SJCRH30 (cell line): Measurements from ENCODE around the gene ZNF581. TPM values are rescaled to one million over a fixed set of nuclear protein-coding genes. Genes with fewer than 3 reads are reported as not detected.

Experiments
- DNase-seq, 2 experiments: peaks; one replicate each; pipeline ENCODE4 v3.0.0-alpha.2; 2015 to 2020
- H3K27ac ChIP-seq: fragments of 250-450 bp; sonication (Bioruptor Pico); 2 replicates; pipeline ENCODE4 v1.5.1; 2020; ENCODE audit warnings: mild to moderate bottlenecking, moderate library complexity
- H3K27me3 ChIP-seq: fragments of 250-450 bp; sonication (Bioruptor Pico); 2 replicates; pipeline ENCODE4 v1.5.1; 2020; ENCODE audit warnings: mild to moderate bottlenecking, moderate library complexity
- H3K36me3 ChIP-seq: fragments of 250-450 bp; sonication (Bioruptor Pico); 2 replicates; pipeline ENCODE4 v1.5.1; 2020; ENCODE audit warnings: mild to moderate bottlenecking, moderate library complexity
- H3K4me1 ChIP-seq: fragments of 250-450 bp; sonication (Bioruptor Pico); 2 replicates; pipeline ENCODE4 v1.5.1; 2020; ENCODE audit warnings: mild to moderate bottlenecking, moderate library complexity
- H3K4me3 ChIP-seq: fragments of 250-450 bp; sonication (Bioruptor Pico); 2 replicates; pipeline ENCODE4 v1.5.1; 2020; ENCODE audit warnings: mild to moderate bottlenecking, moderate library complexity
- H3K9me3 ChIP-seq: fragments of 250-450 bp; sonication (Bioruptor Pico); replicated peaks from 2 replicates; pipeline ENCODE4 v1.5.1; 2020; ENCODE audit warnings: mild to moderate bottlenecking, moderate library complexity
- total RNA-seq: library from RNA; depleted of rRNA; stranded (reverse); fragments of >200 nt; shearing (Covaris generic); gene quantifications from 2 replicates; pipeline ENCODE4 v1.2.3, GENCODE V29; 2014

The ZNF581 gene
- total RNA-seq, 1 experiment from 2014 or later, result 17.9 TPM

DNA sequence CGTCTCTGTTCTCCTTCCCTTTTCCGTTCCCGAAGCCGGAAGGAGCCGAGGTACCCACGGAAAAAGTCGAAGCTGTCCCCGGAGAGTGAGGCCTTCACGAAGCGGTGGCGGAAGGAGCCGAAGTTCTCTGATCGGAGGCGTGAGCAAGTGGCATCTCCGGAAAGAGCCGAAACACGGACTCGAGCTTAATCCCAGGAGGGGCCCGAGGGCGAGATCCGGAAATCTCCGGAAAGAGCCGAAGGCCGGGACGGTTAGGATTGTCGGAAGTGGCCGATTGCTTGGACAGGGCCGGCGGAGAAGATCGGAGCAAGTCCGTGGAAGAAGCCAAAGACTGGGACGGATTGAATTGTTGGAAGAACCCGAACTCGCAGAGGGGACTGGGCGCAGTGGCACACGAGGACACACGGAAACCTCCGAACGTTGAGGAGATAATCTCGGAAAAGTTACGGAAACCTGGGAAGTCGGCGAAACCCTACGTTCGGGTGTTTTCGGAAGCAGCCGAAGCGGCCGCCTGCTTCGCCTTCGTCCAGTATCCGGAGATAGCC is 10.9 kb downstream of the ZNF581 start:
- Histone ChIP-seq H3K9me3 (no peaks in the 10 kb centered on the region), H3K36me3 (peaks cover 9% of the 10 kb centered on the region; the same call in 1 of the 2 replicates), H3K4me1 (0 out of 2 replicates have a peak, but pooled peaks cover 5% of the 10 kb centered on the region), H3K4me3 (peak overlapping the region; percentile 87), H3K27ac (peak overlapping the region; percentile 98), H3K27me3 (no peaks in the 10 kb centered on the region)
- DNase-seq, result peak; percentile 99

DNA sequence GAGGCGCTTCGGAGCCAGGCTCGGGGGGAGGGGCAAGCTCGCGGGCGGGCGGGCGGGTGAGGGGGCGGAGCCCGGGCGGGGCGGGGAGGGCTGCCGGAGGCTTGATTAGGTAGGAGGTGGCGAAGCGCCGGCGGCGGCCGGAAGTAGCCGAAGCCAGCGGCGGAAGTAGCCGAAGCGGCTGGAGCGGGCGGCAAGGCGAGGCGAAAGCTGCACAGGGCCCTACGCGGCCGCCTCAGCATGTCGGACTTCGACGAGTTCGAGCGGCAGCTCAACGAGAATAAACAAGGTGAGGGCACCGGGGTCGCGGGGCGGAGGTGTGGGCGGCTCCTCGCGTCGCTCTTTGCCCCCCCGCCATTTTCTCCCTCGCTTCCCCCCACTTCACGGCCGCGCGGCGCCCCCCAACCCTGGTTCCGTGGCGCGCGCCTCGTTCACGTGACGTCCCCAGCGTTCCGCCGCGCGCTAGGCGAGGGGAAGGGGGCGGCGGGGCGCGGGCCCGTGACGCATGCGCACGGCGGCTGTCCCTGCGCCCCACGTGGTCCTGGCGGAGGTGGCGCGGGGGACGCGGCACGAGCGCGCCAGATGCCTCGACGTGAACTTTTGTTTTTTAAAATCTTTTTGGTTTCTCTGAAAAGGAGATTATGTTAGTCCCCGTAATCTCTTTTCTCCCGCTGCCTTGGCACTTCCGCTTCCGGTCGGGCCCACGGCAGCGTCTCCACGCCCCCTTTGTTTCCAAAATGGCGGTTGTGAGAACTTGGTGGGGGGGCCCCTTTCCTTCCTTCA is 11.6 kb downstream of the ZNF581 start, which contains the start of gene U2AF2:
TSS of gene U2AF2 (plus strand) at position 168 of the 780 bp plus-strand sequence. CDS start at position 238, 70 bp downstream.
- Histone ChIP-seq H3K36me3 (peaks cover 14% of the 10 kb centered on the region; the same call in 1 of the 2 replicates), H3K9me3 (no peaks in the 10 kb centered on the region), H3K4me3 (peak within 1 kb of the TSS; percentile 87), H3K27me3 (no peaks in the 10 kb centered on the region), H3K27ac (peak within 1 kb of the TSS; percentile 98), H3K4me1 (0 out of 2 replicates have a peak, but pooled peaks cover 5% of the 10 kb centered on the region)
- peak; percentile 94 to 95 for DNase-seq

DNA sequence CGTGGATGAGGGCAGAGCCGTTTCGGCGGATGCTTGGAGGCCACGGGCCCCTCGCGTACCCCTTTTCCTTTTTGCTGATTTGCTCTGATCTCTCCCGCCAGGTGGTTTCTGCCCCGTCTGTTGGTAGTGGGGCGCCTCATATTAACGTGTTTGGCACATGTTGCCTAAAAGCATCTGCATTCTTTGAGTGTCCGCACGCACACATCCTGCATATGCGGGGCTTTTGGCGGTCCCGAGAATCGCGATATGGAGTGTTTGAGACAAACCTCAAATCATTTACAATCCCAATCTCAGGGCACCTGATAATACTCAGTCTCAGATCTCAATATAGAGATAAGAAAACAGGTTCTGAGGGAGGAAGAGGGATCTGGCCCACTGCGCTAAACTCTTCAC is 12.2 kb downstream of the ZNF581 start:
- 0 out of 2 replicates have a peak, but pooled peaks cover 5% of the 10 kb centered on the region for H3K4me1 ChIP-seq
- peak overlapping the region; percentile 87 for H3K4me3 ChIP-seq
- H3K36me3 ChIP-seq, result peaks cover 14% of the 10 kb centered on the region; the same call in 1 of the 2 replicates
- no peaks in the 10 kb centered on the region for H3K9me3 ChIP-seq
- peak overlapping the region; percentile 98 for H3K27ac ChIP-seq
- H3K27me3 ChIP-seq, result no peaks in the 10 kb centered on the region
- DNase-seq, result no peak

DNA sequence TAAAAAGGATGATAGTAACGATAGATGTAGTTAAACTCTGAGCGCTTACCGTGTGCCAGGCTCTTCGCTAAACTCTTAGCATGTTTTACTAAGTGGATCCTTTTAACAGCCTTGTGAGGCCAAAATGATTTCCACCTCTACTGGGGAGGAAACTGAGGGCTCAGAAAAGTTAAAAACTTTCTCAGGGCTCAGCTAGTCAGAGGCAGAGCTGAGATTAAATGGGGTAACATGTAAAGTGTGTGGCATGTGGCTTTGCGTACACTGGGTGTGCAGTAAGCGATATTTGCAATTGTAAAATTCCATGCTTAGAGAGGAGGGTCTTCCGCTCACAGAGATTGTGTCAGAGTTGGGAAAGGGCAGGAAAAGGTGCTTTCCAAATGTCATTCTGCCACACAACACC is 13.1 kb downstream of the ZNF581 start:
- DNase-seq, result no peak
- Histone ChIP-seq H3K4me1 (0 out of 2 replicates have a peak, but pooled peaks cover 5% of the 10 kb centered on the region), H3K9me3 (no peaks in the 10 kb centered on the region), H3K27me3 (no peaks in the 10 kb centered on the region), H3K27ac (no peak overlapping the region), H3K4me3 (peak overlapping the region; percentile 87), H3K36me3 (peaks cover 15% of the 10 kb centered on the region)

DNA sequence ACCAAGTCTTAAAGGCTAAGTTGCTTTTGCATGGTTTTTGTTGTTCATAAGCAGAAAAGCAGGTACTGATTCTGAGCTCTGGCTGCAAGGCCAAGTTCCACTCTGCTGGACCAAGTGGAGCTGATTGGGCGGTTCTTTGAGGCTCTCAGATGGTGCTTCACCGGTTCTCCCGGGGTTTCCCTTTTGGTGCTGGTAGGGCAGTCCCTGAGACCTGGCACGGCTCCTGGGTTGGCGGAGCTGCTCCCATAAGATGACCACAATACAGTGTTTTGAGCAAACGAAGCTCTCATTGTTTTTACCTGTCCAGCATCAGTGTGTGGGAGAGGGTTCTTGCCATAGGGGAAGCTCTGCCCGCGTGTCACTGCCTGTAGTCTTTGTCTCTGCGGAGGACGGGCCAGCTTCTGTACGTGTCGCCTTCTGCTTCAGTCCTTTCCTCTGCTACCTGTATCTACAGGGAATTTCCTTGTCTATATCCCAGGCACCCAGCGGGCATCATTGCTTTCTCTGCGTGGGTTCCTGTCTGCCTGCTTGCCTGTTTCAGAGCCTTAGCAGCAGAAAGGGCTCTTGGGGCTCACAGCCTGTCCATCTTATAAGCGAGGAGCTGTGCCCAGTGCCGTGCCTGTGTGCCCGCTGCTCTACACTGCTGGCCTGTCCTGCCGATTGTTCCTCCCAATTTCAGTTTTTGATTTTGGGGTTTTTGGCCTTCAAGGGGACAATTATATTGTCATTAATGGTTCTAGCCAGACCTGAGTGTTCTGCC is 13.7 kb downstream of the ZNF581 start:
- Histone ChIP-seq H3K36me3 (peaks cover 22% of the 10 kb centered on the region), H3K4me3 (no peak overlapping the region), H3K4me1 (0 out of 2 replicates have a peak, but pooled peaks cover 5% of the 10 kb centered on the region), H3K9me3 (no peaks in the 10 kb centered on the region), H3K27me3 (no peaks in the 10 kb centered on the region), H3K27ac (no peak overlapping the region)
- DNase-seq, result no peak

DNA sequence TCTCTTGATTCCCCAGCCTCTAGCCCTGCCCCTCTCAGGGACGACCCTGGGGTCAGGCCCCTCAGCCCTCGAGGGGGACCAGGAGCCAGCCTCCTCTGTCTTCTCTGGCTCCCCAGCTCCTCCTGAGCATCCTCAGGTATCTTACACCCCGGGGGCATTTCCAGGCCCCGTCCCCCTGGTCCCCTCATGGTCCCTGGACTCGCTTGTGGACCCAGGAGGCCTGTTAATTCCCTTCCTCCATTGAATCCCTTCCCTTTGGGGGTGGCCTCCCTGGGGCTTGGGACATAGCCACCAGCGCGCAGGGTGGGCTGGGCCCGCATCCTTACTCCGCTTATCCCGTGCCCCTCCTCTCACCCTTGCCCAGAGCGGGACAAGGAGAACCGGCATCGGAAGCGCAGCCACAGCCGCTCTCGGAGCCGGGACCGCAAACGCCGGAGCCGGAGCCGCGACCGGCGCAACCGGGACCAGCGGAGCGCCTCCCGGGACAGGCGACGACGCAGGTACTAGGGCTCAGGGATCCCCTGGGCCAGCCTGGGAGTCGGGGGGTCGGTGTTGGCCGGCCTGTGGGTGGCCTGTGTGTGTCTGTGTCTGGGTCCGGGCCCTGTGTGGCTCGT is 15.5 kb downstream of the ZNF581 start:
- Histone ChIP-seq H3K4me3 (no peak overlapping the region), H3K27ac (no peak overlapping the region), H3K27me3 (no peaks in the 10 kb centered on the region), H3K4me1 (0 out of 2 replicates have a peak, but pooled peaks cover 5% of the 10 kb centered on the region), H3K36me3 (peaks cover 38% of the 10 kb centered on the region), H3K9me3 (no peaks in the 10 kb centered on the region)
- no peak for DNase-seq

DNA sequence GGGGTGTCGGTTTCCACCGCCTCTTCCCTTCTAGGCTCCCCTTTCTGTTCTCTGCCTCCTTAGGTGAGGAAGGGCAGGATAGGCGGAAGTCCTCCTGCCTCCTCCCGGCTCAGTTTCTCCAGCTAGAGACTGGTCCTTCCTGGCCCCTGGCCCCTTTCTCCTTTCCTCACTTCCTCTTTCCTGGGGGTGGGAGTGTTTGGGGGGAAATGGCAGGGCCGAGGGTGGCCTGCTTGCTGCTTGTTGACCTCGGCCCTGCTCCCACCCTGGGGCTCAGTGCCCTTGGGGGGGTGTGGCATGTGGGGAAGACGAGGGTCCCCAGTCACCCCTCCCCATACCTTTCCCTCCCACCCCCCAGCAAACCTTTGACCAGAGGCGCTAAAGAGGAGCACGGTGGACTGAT is 16.4 kb downstream of the ZNF581 start:
- H3K36me3 ChIP-seq, result peaks cover 45% of the 10 kb centered on the region
- no peak for DNase-seq
- no peaks in the 10 kb centered on the region for H3K9me3 ChIP-seq
- no peak overlapping the region for H3K4me3 ChIP-seq
- no peaks in the 10 kb centered on the region for H3K27me3 ChIP-seq
- no peak overlapping the region for H3K27ac ChIP-seq
- 0 out of 2 replicates have a peak, but pooled peaks cover 5% of the 10 kb centered on the region for H3K4me1 ChIP-seq

DNA sequence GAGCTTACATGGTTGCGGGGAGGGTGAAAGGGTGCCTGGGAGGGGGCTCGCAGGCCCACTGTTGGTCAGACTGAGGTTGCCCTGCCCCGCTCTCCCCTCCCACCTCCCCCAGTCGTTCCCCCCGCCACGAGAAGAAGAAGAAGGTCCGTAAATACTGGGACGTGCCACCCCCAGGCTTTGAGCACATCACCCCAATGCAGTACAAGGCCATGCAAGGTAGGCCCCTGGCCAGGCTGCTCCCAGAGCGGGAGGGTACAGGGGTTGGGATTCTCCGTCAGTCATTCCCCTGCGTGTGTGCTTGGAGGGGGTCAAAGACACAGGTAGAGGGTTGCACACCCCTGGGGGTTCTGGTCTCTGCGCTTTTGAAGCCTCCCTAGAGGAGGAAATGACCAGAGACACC is 17.0 kb downstream of the ZNF581 start:
- Histone ChIP-seq H3K4me3 (no peak overlapping the region), H3K4me1 (0 out of 2 replicates have a peak, but pooled peaks cover 5% of the 10 kb centered on the region), H3K9me3 (no peaks in the 10 kb centered on the region), H3K36me3 (peaks cover 46% of the 10 kb centered on the region), H3K27ac (no peak overlapping the region), H3K27me3 (no peaks in the 10 kb centered on the region)
- DNase-seq, result no peak

DNA sequence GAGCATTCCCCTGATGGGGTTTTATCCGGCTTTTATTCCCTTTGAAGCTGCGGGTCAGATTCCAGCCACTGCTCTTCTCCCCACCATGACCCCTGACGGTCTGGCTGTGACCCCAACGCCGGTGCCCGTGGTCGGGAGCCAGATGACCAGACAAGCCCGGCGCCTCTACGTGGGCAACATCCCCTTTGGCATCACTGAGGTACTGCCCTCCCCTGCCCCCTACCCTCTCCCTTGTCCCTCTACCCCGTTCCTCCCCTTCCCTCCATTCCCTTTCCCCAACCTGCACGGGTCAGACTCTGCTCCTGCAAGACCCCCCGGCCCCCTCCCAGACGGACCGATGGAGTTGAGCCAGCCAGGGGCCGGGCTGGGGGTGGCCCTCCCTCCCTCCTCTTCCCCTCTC is 17.5 kb downstream of the ZNF581 start:
- H3K27me3 ChIP-seq, result no peaks in the 10 kb centered on the region
- H3K9me3 ChIP-seq, result no peaks in the 10 kb centered on the region
- no peak overlapping the region for H3K4me3 ChIP-seq
- 0 out of 2 replicates have a peak, but pooled peaks cover 5% of the 10 kb centered on the region for H3K4me1 ChIP-seq
- DNase-seq, result no peak
- H3K27ac ChIP-seq, result no peak overlapping the region
- H3K36me3 ChIP-seq, result peaks cover 52% of the 10 kb centered on the region

DNA sequence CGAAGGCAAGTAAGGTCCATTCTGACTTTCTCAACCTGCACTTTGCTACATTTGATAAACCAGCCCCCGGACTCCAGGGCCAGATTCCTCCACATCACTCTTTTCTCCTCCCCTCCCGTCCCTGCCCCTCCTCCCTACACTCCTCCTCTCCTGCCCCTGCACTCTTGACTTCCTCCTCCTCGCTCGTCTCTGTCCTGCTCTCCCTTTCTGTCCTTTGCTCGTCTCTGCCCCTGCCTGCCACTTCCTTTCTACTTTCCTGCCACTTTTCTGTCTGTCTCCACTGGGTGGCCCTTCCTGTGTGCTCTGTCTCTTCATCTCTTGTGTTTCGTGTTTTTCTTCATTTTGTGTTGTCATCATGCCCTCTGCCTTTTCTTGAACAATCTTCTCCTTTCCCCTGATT is 18.4 kb downstream of the ZNF581 start:
- Histone ChIP-seq H3K27ac (no peak overlapping the region), H3K4me3 (no peak overlapping the region), H3K4me1 (no peaks in the 10 kb centered on the region), H3K9me3 (no peaks in the 10 kb centered on the region), H3K36me3 (peaks cover 55% of the 10 kb centered on the region), H3K27me3 (no peaks in the 10 kb centered on the region)
- DNase-seq, result no peak

DNA sequence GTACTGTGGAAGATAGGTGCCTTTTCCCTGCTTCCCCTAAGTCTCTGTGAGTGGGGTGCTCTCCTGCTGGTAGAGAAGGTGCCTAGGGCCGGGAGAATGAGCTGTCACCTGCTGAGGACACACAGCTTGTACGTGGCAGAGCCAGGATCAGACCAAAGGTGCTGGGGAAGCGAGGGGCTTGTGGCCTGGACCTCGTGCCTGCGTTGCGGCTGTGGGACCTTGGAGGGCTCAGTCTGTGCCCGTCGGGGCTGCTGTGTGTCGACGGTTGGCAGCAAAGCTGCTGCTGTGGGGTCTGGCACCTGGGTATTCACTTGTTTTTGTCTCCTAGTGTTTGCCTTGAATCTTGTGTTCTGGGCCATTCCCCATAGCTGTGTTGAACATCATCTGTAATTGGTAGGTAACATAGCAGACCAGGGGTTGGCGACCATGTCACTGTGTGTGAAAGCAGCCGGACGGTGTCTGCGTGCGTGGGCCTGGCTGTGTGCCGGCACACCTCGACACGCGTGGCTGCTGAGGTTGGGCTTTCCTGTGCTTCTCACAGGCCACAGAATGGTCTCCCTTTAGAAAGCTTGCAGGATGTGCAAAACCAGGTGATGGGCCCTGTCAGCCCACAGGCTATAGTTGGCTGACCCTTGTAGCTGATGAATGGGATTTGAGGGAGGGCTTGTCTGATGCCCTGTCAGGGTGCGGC is 20.5 kb downstream of the ZNF581 start:
- no peaks in the 10 kb centered on the region for H3K27me3 ChIP-seq
- no peaks in the 10 kb centered on the region for H3K9me3 ChIP-seq
- H3K4me1 ChIP-seq, result no peaks in the 10 kb centered on the region
- no peak overlapping the region for H3K4me3 ChIP-seq
- H3K36me3 ChIP-seq, result peaks cover 69% of the 10 kb centered on the region
- DNase-seq, result no peak
- no peak overlapping the region for H3K27ac ChIP-seq

DNA sequence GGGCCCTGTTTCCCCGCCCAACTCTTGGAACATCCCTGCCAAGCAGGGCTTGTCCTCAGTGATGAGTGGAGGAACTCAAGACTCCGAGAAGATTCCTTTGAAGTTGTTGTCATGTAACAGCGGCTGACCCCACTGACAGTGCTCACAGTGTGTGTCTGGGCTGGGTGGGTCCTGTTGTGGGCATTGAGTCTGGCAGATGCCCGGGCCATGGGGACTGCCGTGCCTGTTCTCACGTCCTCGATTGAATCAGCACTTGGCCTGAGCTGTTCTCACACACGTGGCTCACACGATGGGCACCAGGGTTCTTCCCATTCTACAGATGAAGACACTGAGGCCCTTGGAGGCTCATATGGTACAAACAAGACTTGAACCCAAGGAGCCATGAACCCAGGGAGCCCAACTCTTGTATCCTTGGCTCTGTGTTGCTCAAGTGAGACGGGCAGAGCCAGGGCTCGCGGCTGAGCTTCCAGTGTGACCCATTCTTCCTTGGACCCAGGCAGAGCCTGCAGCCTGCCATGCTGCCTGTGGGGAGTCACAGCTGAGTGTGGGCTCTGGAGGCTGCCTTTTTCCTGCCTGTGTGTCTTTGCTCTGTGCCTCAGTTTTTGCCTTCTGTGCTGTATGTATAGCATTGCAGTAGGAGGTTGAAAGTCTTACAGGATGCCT is 23.0 kb downstream of the ZNF581 start:
- no peaks in the 10 kb centered on the region for H3K9me3 ChIP-seq
- no peaks in the 10 kb centered on the region for H3K27me3 ChIP-seq
- H3K27ac ChIP-seq, result no peak overlapping the region
- DNase-seq, result no peak
- no peak overlapping the region for H3K4me3 ChIP-seq
- no peaks in the 10 kb centered on the region for H3K4me1 ChIP-seq
- peaks cover 69% of the 10 kb centered on the region for H3K36me3 ChIP-seq

DNA sequence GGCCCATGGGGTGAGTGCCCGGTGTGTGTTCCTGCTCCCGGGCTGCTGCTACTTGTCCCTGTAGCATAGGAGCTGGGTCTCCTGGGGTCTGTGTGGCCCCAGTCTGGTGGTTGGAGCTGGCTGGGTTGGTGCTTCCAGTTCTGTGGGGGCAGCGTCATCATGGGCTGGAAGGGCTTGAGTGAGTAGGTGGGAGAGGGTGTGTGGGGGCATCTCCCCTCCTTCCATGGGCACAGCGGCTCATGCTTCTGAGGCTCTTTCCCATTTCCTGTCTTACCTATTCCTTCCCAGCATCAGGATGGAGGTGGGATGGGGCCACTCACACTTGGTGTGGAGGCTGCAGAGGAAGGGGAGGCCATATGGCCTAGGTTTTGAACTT is 23.5 kb downstream of the ZNF581 start:
- no peak for DNase-seq
- Histone ChIP-seq H3K9me3 (no peaks in the 10 kb centered on the region), H3K27me3 (no peaks in the 10 kb centered on the region), H3K4me3 (no peak overlapping the region), H3K4me1 (no peaks in the 10 kb centered on the region), H3K36me3 (peaks cover 68% of the 10 kb centered on the region), H3K27ac (no peak overlapping the region)

DNA sequence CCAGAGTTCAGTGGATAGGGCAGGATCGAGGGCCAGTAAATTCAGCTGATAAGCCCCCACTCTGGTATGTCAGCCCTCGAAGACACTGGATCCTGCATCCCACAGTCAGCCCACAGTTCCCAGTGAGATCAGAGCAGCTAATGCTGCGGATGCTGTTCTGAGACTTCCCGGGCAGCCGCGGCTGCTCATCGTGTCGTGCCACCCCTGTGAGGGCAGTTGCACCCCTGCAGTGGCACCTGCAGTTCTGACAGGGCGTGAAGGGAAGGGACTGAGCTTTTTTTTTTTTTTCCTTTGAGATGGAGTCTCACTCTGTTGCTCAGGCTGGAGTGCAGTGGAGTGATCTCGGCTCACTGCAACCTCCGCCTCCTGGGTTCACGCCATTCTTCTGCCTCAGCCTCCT is 24.1 kb downstream of the ZNF581 start:
- DNase-seq, result no peak
- H3K27ac ChIP-seq, result no peak overlapping the region
- H3K9me3 ChIP-seq, result no peaks in the 10 kb centered on the region
- H3K27me3 ChIP-seq, result no peaks in the 10 kb centered on the region
- H3K4me1 ChIP-seq, result peaks cover 3% of the 10 kb centered on the region; the same call in 1 of the 2 replicates
- H3K4me3 ChIP-seq, result no peak overlapping the region
- peaks cover 69% of the 10 kb centered on the region for H3K36me3 ChIP-seq
